AG04450 (cell line): ENCODE data around the gene HNMT. TPM values are rescaled to one million over a fixed set of nuclear protein-coding genes. Genes with fewer than 3 reads are reported as not detected.

Experiments used
- CTCF ChIA-PET: fragments of 300-600, 350-600 bp; formaldehyde crosslinking; extraction: SDS; loops from one replicate; lab custom pipeline; 2022; ENCODE audit warnings: antibody characterized with exemption, inconsistent platforms; lab: Charles Lee
- POLR2A ChIA-PET: fragments of 350-600 bp; formaldehyde crosslinking; extraction: SDS; loops from one replicate; lab custom pipeline; 2021; ENCODE audit warnings: antibody characterized with exemption, inconsistent platforms; lab: Yijun Ruan, JAX
- DNase-seq: peaks from one replicate; pipeline ENCODE4 v3.0.0-alpha.2; 2011; ENCODE audit warnings: low read depth, low spot score
- H3K27ac ChIP-seq: one replicate; pipeline ENCODE4 v1.5.1; 2012; ENCODE audit warnings: low read depth, low read length, control low read depth
- H3K27me3 ChIP-seq: one replicate; pipeline ENCODE4 v1.6.0; 2012; ENCODE audit warnings: low read length; ENCODE audit not compliant: control insufficient read depth, insufficient read depth
- H3K4me3 ChIP-seq: 2 replicates; pipeline ENCODE4 v1.5.1; 2011; ENCODE audit warnings: mild to moderate bottlenecking, low read depth, low read length, control low read depth
- H3K9me3 ChIP-seq: 2 replicates; pipeline ENCODE4 v1.5.1; 2012; ENCODE audit warnings: low read length; ENCODE audit not compliant: control insufficient read depth, insufficient read depth
- CTCF ChIP-seq: IDR thresholded peaks from 2 replicates; pipeline ENCODE4 v1.5.1; 2011; ENCODE audit warnings: low read depth, low read length, control low read depth, inconsistent platforms
- polyA plus RNA-seq: library from polyadenylated mRNA; depleted of rRNA; stranded (reverse); fragments of >200 nt; gene quantifications from 2 replicates; pipeline ENCODE4 v1.2.3, GENCODE V29; 2011

The HNMT gene
- polyA plus RNA-seq, 1 experiment = 47.0 TPM

GRCh38 chr2:138061961-138062360 is 97.7 kb downstream of the HNMT start:
- no peak overlapping the region for H3K27ac ChIP-seq
- no peak for DNase-seq
- H3K9me3 ChIP-seq = no peaks in the 10 kb centered on the region
- ChIA-PET POLR2A (no interaction called here), CTCF (no interaction called here)
- H3K4me3 ChIP-seq = no peak overlapping the region
- TF ChIP-seq CTCF = no peak
- no peaks in the 10 kb centered on the region for H3K27me3 ChIP-seq

GRCh38 chr2:138063181-138063580 is 98.9 kb downstream of the HNMT start:
- no peak overlapping the region for H3K27ac ChIP-seq
- POLR2A ChIA-PET = no interaction called here
- no peak for TF ChIP-seq CTCF
- no peak overlapping the region for H3K4me3 ChIP-seq
- H3K27me3 ChIP-seq = no peaks in the 10 kb centered on the region
- H3K9me3 ChIP-seq = no peaks in the 10 kb centered on the region
- CTCF ChIA-PET = no interaction called here
- no peak for DNase-seq
